HepG2 (cell line): Measurements from ENCODE around the gene TMEM107. TPM values are rescaled to one million over a fixed set of nuclear protein-coding genes. Genes with fewer than 3 reads are reported as not detected.
A peak's percentile ranks its signal among the peaks of the same experiment; 100 is the strongest.

Experiments
- CHCHD3 ChIP-seq: sonication (generic); formaldehyde crosslinking; IDR thresholded peaks from 2 replicates; pipeline ENCODE4 v1.8.0; 2022; ENCODE audit warnings: mild to moderate bottlenecking, missing genetic modification reagents, moderate library complexity
- DMAP1 ChIP-seq: IDR thresholded peaks from 2 replicates; pipeline ENCODE4 v1.6.1; 2016
- ELF4 ChIP-seq: sonication (generic); formaldehyde crosslinking; IDR thresholded peaks from 2 replicates; pipeline ENCODE4 v1.5.0; 2020; ENCODE audit warnings: missing genetic modification reagents, mild to moderate bottlenecking, moderate library complexity, borderline replicate concordance
- GLI4 ChIP-seq: sonication (generic); formaldehyde crosslinking; IDR thresholded peaks from 2 replicates; pipeline ENCODE4 v1.5.1; 2020; ENCODE audit warnings: missing genetic modification reagents, mild to moderate bottlenecking, moderate library complexity, borderline replicate concordance
- HCFC1 ChIP-seq: fragments of 150-350 bp; IDR thresholded peaks from 2 replicates; pipeline ENCODE4 v1.6.1; 2014; ENCODE audit warnings: low read depth, low read length
- JUN ChIP-seq: sonication (generic); formaldehyde crosslinking; IDR thresholded peaks from 2 replicates; pipeline ENCODE4 v1.4.0; 2020; ENCODE audit warnings: mild to moderate bottlenecking, missing genetic modification reagents
- KAT8 ChIP-seq: IDR thresholded peaks from 2 replicates; pipeline ENCODE4 v1.6.1; 2016; ENCODE audit warnings: missing genetic modification reagents, missing compliant biosample characterization
- KDM4B ChIP-seq: sonication (generic); formaldehyde crosslinking; IDR thresholded peaks from 2 replicates; pipeline ENCODE4 v1.4.0; 2020; ENCODE audit warnings: missing genetic modification reagents
- KDM6A ChIP-seq: IDR thresholded peaks from 2 replicates; pipeline ENCODE4 v1.6.1; 2016; ENCODE audit warnings: low read depth
- MTF2 ChIP-seq: sonication (generic); formaldehyde crosslinking; IDR thresholded peaks from 2 replicates; pipeline ENCODE4 v1.5.0; 2020; ENCODE audit warnings: missing genetic modification reagents, borderline replicate concordance
- NBN ChIP-seq: fragments of 450-650 bp; conservative IDR thresholded peaks from 2 replicates; pipeline ENCODE4 v1.6.1; 2017
- NR2C2 ChIP-seq: sonication (generic); formaldehyde crosslinking; IDR thresholded peaks from 2 replicates; pipeline ENCODE4 v1.4.0; 2020; ENCODE audit warnings: missing genetic modification reagents, mild to moderate bottlenecking, moderate library complexity, borderline replicate concordance
- PLSCR1 ChIP-seq: sonication (generic); formaldehyde crosslinking; IDR thresholded peaks from 2 replicates; pipeline ENCODE4 v1.5.0; 2020; ENCODE audit warnings: missing genetic modification reagents, mild to moderate bottlenecking, borderline replicate concordance
- POGZ ChIP-seq: sonication (generic); formaldehyde crosslinking; IDR thresholded peaks from 2 replicates; pipeline ENCODE4 v1.4.0; 2020; ENCODE audit warnings: mild to moderate bottlenecking, missing genetic modification reagents
- RFXANK ChIP-seq: IDR thresholded peaks from 2 replicates; pipeline ENCODE4 v1.6.1; 2016
- TAF1 ChIP-seq: sonication (generic); formaldehyde crosslinking; IDR thresholded peaks from 2 replicates; pipeline ENCODE4 v1.4.0; 2020; ENCODE audit warnings: missing genetic modification reagents
- ZBTB26 ChIP-seq: IDR thresholded peaks from 2 replicates; pipeline ENCODE4 v1.6.1; 2016; ENCODE audit warnings: missing compliant biosample characterization, missing genetic modification reagents, borderline replicate concordance
- ZBTB42 ChIP-seq: sonication (generic); formaldehyde crosslinking; IDR thresholded peaks from 2 replicates; pipeline ENCODE4 v1.5.0; 2020; ENCODE audit warnings: mild to moderate bottlenecking, missing genetic modification reagents
- ZMAT5 ChIP-seq: sonication (generic); formaldehyde crosslinking; IDR thresholded peaks from 2 replicates; pipeline ENCODE4 v1.5.0; 2020; ENCODE audit warnings: mild to moderate bottlenecking, low read depth, missing genetic modification reagents, borderline replicate concordance
- ZMYM2 ChIP-seq: sonication (generic); formaldehyde crosslinking; IDR thresholded peaks from 2 replicates; pipeline ENCODE4 v1.8.0; 2022; ENCODE audit warnings: mild to moderate bottlenecking, missing genetic modification reagents
- ZNF280D ChIP-seq: sonication (generic); formaldehyde crosslinking; IDR thresholded peaks from 2 replicates; pipeline ENCODE4 v1.5.1; 2020; ENCODE audit warnings: mild to moderate bottlenecking, missing genetic modification reagents
- ZNF292 ChIP-seq: sonication (generic); formaldehyde crosslinking; IDR thresholded peaks from 2 replicates; pipeline ENCODE4 v1.8.1; 2022; ENCODE audit warnings: mild to moderate bottlenecking, low read depth, missing genetic modification reagents, borderline replicate concordance
- ZNF501 ChIP-seq: sonication (generic); formaldehyde crosslinking; IDR thresholded peaks from 2 replicates; pipeline ENCODE4 v1.5.1; 2020; ENCODE audit warnings: mild to moderate bottlenecking, moderate library complexity, missing genetic modification reagents
- ZNF513 ChIP-seq: sonication (generic); formaldehyde crosslinking; conservative IDR thresholded peaks from 2 replicates; pipeline ENCODE4 v1.5.0; 2020; ENCODE audit warnings: missing genetic modification reagents
- polyA plus RNA-seq, 8 experiments: library from polyadenylated mRNA; depleted of rRNA in 3 of 8; stranded (reverse) in 7 of 8; unstranded in 1 of 8; fragments of >200 nt; fragmentation: Illumina TruSeq in 4 of 8; extraction: Trizol in 4 of 8; gene quantifications; 2 replicates each; pipeline versions ENCODE4 v1.2.1 to v1.2.3, GENCODE V29; 2011 to 2016; ENCODE audit warnings: low read depth in 4 of 8, missing spikeins in 1 of 8, mixed read lengths in 1 of 8; ENCODE audit not compliant: insufficient read depth in 1 of 8
- total RNA-seq, 5 experiments: library from RNA; depleted of rRNA; stranded (reverse); fragments of >200 nt; fragmentation: Illumina TruSeq; extraction: Trizol; gene quantifications; 2 replicates each; pipeline ENCODE4 v1.2.3, GENCODE V29; 2016; ENCODE audit warnings: low read depth in 1 of 5

TMEM107 gene
- total and polyA plus RNA-seq, 2 of the 13 experiments (the other 11 are each of a cell fraction or from before 2014, with no cell fraction given), result 7.2 to 15.3 TPM

- no peak for TF ChIP-seq ZNF501 (CRISPR knock-in tag)
- TF ChIP-seq KDM6A, result 0 out of 2 replicates have a peak, but pooled peaks have one; percentile 15
- no peak for TF ChIP-seq GLI4 (CRISPR knock-in tag)
- TF ChIP-seq ZBTB26 (CRISPR knock-in tag), result peak; percentile 62; the same call in 1 of the 2 replicates
- TF ChIP-seq ZNF292 (CRISPR knock-in tag), result no peak
- peak; percentile 53; the same call in 1 of the 2 replicates for TF ChIP-seq NR2C2 (CRISPR knock-in tag)
- TF ChIP-seq ZBTB42, result 0 out of 2 replicates have a peak, but pooled peaks have one; percentile 11
- TF ChIP-seq CHCHD3, result peak; percentile 85; the same call in 1 of the 2 replicates
- TF ChIP-seq NBN, result no peak
- no peak for TF ChIP-seq MTF2 (CRISPR knock-in tag)
- peak; percentile 86 for TF ChIP-seq KDM4B
- peak; percentile 55; the same call in 1 of the 2 replicates for TF ChIP-seq POGZ
- TF ChIP-seq ZNF513 (CRISPR knock-in tag), result peak; percentile 100
- TF ChIP-seq JUN (CRISPR knock-in tag), result 0 out of 2 replicates have a peak, but pooled peaks have one; percentile 18
- peak; percentile 75 for TF ChIP-seq ZNF280D (CRISPR knock-in tag)
- peak; percentile 85 for TF ChIP-seq DMAP1 (CRISPR knock-in tag)
- peak; percentile 93 for TF ChIP-seq RFXANK
- peak; percentile 94 for TF ChIP-seq ELF4 (CRISPR knock-in tag)
- TF ChIP-seq PLSCR1 (CRISPR knock-in tag), result no peak
- TF ChIP-seq TAF1 (CRISPR knock-in tag), result peak; percentile 51; the same call in 1 of the 2 replicates
- TF ChIP-seq KAT8 (CRISPR knock-in tag), result peak; percentile 94
- peak; percentile 65; the same call in 1 of the 2 replicates for TF ChIP-seq ZMYM2
- TF ChIP-seq HCFC1, result no peak
- TF ChIP-seq ZMAT5 (CRISPR knock-in tag), result no peak
Measured at GRCh38 chr17:8173056-8173870, 2.9 kb downstream of the TMEM107 start (continued).
